Fibroblast of skin of right biceps (primary cell): ENCODE measurements around the gene NHS.
"Not testable (repeated sequence)": the region's sequence is repeated elsewhere in the genome, so short reads cannot be mapped to it uniquely, and the experiment has no call there.

Source experiments
- DNase-seq: peaks from one replicate; pipeline ENCODE4 v3.0.0-alpha.2; 2013

NHS gene

DNA sequence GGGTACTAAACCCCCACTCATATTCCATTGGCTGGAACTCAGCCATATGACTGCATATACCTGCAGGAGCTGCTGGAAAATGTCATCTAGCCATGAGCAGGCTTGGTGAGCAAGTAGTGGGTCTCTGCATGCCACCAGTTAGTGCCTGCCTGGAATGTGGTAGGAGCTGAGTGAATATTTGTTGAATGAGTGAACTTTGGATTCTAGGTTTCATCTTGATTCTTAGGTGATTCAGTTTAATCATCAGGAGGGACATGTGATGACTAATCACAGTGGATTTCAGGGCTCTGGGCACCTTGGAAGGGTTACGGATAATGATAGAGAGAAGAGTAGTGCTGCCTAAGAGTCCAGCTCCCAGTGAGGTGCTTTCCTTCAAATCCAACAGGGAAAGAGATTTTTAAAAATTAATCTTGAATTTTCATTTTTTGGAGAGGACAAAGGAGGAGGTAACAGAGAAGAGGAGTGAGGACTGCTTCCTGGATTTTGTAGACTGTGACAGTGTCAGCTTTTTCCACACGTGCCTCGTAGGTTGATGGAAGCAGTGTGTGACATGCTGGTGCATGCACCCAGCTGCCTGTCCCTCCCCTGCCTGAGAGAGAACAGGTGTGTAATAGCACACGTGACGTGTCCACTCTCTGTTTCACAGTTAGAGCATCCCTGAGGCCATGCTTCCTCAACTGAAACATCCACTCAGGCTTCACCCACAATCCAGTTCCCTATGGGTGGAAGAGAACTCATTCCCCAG lies 30.4 kb downstream of the NHS start:
- peak; percentile 78 for DNase-seq

DNA sequence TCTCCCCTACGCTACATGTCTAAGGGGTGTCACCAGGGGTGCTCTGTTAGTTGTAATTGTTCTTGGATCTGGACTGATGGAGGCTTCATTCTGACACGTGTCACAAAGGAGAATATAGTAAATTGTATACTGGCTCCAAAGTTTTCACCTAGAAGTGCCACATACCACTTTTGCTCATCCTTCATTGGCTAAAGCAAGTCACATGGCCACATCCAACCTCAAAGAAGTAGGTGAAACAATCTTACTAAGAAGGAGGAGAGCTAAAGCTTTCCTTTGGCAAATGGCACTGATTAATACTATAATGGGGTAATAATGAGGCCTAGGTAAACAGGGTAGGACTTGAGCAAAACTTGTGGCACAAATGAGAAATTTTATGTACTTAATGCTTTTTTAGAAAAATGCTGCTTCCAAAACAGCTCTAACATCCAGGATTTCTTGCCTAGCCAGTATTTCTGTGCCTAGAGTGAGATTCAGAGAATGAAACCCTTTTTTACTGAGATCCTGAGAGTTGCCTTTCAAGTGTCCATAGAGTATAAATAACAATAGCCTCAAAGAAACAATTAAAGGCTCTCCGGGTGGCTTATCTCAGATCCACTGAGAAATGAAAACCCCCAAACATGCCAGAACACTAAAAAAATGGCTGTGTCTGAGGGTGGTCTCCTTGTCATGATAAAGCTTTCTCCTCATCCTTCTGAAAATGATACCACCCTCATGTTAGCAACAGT lies 34.7 kb downstream of the NHS start:
- DNase-seq = no peak

DNA sequence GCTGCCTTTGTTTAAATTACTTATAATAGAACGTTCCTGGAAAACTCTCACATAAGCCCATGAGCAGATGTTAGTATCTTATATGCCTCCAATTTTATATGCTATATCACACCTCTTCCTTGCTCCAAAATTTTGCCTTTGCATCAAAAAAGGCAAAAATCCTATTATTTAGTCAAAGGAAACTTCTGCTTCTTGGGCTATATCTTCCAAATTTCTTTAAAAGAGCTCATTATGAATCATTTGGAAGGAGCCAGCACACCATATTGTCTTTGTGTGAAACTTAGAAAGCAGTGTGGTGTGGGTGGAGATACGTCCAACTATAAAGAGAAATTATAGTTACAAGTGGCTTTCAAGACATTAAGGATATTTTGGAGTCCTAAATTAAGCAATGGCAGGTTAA lies 35.7 kb downstream of the NHS start:
- DNase-seq = no peak

DNA sequence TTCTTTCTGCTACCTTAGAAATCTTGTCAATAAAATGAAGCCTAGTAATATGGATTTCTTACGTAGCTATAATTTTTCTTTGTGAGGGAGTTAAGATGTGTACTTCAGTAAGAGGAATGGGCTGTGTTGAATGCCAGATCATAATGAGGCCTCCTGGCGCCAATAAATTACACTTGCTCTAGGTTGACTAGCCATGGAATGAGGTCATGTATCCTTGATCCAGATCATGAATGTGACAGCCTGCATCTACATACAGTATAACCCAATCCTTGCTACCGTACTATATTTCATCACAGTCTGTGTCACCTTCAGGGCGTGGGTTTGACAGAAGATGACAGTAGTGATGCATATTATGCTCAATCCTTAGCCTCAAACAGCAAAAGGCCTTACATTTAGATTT lies 36.2 kb downstream of the NHS start:
- no peak for DNase-seq

DNA sequence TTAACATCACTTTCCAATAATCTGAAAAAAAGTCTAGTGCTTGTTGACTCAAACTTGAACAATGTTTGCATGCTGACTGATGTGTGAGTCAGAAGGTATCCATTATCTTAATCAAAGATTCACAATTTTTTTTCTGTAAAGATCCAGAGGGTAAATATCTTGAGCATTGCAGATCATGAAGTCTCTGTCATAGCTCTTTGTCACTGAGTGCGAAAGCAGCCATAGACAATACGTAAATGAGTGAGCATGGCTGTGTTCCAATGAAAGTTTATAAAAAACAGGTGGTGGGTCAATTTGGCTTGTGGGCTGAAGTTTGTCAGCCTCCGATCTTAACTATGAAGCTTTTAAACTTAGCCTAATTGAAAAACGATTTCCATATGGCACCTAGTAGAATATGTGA lies 37.7 kb downstream of the NHS start:
- peak; percentile 90 for DNase-seq

DNA sequence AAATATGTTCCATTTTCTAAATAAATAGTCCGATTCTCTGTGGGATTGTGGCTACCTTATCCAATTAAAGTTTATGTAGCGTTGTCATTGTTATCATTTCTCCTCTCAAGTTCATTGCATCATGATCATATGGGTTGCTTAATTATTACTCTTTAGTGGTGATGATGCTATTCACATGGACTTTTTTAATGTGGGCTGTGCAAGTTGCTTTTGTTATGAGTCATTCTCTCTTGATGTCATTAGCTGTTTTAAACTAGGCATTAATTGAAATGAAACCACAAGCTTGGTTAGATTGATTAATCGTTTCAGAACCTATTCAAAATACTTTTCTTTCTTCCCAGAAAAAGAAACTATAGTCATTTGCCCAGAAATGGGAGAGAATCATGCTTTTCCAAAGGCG lies 38.2 kb downstream of the NHS start:
- peak; percentile 85 for DNase-seq

DNA sequence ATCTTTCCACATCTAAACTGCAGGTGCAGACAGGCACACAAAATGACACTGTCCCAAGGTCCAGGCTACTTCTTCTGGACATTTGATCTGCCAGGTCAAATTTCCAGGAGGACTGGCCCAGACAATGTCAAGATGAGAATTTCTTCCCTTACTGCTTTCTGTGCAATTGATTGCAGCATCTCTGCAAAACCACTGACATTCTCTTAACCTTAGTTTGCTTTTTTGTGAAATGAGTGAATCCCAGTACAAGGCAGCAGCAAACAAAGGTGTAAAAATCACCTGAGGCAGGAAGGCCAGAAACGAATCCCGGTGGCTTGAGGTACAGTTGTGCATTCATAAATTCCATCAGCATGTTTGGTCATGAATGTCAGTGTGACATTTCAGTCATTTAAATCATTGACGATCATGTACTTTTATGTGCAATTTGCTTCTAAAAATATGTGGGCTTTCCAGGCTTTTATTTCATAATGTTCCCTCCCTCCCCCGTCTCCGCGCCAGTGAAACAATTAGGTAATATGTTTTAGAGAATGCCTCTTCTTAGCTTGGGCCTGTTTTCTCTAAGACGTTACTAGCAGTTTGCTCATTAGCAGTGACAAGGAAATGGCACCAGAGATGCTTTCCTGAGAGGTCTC lies 39.1 kb downstream of the NHS start:
- no peak for DNase-seq

DNA sequence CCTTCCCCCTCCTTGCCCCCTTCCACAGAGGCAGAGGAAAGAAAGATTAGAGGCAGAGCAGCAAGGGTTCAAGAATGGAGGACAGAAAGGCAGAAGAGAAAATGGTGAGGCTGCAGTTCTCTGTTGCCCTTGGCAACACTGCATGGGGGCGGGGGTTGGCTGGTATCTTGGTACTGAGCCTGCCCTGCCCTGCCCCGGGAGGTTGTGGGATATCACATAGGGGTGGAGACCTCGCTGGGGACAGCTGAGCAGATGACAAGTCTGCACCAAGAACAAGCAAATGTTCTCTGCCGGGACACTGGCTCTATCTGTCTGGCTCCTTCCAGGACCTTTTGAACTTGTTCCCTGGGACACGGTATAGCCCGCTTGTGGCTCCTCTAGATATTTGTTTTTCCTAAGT lies 39.8 kb downstream of the NHS start:
- DNase-seq = no peak

DNA sequence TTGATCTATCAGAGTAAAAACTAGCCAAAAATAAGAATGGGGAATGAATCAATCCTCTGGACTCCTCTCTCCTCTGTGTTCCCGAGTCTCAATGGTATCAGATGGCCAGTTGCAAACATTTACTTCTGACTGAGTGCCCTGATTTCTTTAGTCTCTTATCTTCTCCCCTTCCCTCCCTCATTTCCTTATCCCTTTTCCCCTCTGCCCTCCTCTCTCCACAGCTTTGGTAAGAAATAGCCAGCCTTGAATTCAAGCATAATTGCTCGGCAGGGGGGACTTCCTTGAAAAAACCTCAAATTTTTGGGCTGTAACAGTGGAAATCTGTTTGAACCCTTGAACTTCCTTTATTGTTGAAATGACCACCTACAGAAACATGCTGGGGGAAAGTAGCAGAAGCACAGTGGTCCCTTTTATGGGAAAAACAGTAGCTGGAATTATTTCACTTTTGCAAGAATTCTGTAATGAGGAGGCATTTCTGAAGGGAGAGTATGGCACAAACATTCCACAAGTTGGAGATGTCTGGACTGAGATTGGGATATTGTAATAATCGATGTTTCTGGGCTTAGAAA lies 40.3 kb downstream of the NHS start:
- DNase-seq = peak; percentile 61

DNA sequence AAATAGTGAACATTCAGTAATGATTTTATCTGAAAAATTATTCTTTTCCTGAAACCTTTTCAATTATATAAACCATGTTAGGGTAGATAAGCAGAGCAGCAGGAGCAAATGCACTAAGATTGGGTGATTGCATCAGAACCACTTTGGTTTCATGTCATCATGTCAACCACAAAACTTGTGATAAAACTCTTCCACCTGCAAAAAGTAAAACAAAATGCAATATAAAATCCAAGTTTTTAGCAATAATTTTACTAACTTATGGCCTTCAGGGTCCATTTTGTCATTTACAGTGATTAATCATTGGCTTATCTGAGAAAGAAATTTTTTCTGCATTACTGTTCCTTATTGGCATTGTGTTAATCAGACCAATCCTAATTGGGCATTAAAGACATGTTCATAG lies 42.4 kb downstream of the NHS start:
- DNase-seq = peak; percentile 24

DNA sequence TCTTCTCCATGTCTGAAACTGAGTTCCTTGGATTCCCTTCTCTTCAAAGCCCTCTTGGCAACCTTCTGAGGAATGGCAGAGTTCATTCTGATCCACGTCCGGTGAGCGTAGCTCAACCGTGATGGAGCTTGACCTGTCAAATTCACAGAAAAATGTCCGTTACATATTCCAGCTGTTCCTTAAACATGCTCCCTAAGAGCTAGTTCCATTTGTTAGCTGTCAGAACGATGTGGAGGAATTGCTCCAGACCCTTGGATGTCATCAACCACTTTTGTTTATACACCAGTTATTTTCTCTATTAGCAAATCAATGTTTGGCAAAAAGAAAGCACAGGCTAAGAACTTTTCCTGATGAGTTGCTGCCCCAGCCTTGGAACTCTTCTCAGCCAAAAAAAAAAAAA lies 50.1 kb downstream of the NHS start:
- DNase-seq = no peak

DNA sequence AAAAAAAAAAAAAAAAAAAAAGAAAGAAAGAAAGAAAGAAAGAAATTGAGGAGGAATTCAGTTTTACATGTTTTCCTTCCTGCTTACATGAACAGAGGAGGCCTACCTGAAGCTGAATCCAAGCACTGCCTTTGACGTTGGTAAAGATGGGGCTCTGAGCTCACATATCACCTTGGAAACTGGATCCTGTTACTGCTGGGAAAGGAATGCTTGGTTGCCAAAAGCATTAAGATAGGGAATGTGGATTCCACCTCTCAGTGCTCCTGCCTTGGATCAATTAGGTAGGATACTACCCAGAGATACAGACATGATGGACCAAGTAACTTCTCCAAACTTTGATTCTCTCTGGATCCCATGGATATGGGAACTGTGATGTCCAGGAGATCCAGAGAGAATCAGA lies 50.6 kb downstream of the NHS start:
- DNase-seq = no peak

DNA sequence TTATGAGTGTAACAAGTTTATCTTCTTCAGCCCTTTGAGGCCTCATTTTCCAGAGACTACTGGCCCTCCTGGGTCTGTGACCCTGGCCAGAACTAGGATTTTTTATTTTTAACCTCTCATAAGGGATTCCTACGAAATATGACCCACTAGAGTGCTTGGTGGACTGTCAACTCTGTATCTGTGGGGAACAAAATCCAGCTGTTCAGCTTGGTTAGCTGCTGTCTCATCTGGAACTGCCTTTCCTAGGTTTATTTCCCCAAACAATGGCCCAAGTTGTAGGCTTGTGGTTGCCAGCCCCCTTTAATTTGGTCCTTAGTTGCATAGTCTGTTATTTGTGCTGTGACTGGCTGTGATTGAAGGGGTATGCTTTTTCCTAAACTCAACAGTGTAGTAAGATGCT lies 56.2 kb downstream of the NHS start:
- no peak for DNase-seq

DNA sequence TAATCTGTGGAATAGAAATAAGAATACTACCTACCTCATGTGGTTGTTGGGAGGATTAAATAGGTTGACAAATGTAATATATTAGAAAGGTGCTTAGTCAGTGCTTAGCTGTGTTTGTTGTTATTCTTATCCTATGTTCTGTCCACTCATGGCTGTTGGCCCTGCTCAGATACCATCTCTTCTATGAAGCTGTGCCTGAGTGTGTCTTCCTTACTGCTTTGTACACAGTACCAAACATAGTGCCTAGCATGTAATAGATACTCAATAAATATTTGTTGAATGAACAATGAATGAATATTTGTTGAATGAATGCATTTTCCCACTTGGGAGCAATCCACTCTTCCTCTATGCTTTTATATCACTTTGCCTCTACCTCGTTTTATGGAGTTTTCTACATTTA lies 57.2 kb downstream of the NHS start:
- DNase-seq = no peak

DNA sequence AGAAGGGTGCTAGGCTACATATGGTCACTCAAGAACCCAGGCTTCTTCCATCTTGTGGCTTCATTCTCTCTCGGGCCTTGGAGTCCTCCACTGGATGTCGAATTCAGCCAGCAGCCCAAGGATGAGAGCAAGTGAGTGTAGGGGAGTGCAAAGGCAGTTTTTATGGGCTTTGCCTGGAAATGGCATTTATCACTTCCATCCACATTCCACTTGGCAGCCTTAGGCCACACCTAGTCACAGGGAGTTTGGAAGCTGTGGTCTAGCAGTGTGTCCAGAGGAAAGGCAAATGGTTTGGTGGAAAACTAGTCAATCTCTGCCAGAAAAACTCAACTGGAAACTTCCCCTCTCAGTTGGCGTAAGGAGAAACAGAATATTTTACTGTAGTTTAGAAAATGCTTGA lies 59.0 kb downstream of the NHS start:
- no peak for DNase-seq

DNA sequence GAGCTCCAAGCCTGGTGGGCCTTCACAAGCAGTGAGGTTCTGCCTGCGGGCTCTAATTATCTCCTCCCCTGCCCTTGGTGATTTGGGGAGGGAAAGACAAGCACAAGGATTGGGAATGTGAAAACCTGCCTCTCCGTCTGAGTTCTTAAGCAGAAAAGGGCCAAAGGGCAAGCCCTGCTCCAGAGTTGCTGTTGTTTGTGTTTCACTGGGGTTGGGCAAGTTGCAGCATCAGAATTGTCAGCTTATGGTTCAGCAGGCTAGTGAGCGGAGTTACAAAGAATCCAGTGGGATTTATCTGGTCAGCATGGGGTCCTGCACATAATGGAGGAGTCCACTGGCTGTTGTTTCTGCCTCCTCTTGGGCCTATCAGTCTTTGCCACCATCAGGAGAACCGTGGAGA lies 60.5 kb downstream of the NHS start:
- DNase-seq = no peak

DNA sequence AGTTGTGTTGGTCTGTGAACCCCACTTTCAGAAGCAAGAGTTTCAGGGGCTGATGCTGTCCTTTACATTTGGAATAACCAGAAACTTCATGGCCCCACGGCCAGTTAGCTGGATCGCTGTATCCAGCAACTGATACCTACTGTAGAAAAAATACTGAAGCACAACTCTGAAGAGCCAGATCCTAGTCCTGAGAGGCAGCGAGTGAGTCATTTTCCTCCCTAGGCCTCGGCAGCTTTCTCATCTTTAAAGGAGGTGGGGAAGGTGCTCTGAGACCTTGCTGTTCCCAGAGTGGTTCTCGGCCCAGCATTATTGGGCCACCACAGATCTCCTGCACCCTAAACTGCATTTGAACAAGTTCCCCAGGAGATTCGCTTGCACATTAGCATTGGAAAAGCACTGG lies 63.2 kb downstream of the NHS start:
- no peak for DNase-seq

DNA sequence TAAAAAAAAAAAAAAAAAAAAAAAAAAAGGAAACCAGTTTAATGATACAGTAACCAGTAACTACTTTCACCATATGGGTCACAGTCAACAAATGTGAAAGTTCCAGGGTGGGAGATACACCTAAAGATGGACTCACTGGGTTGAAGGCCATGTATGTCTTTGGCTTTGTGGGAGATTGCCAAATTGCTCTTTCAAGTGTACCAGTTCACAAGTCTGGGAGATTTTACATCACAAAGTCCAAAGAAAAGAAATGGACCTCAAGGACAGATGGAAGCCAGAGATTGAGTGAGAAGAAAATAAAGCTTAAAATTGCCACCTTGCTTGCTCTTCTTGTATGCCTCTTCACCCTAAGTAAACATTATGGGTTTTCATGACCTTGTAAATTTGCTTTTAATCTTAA lies 65.3 kb downstream of the NHS start:
- DNase-seq = no peak

DNA sequence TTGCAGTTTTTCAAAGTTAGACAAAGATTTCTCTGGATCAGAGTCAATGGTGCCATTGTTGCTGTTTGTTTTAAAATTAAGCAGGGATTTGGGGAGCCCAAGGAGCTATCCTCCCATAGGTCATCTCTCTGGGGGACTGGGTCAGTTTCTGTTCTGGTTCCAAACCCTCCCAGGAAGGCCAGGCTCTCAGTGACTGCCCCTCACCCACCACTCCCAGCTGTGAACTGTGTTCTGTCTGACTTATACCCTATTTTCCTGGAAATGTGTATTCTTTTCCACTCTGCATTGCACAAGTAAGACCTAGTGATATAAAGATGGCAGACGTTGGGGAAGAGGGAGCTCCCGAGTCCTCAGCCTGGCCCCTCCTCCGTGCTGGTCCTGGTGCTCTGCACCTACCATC lies 65.8 kb downstream of the NHS start:
- DNase-seq = no peak

DNA sequence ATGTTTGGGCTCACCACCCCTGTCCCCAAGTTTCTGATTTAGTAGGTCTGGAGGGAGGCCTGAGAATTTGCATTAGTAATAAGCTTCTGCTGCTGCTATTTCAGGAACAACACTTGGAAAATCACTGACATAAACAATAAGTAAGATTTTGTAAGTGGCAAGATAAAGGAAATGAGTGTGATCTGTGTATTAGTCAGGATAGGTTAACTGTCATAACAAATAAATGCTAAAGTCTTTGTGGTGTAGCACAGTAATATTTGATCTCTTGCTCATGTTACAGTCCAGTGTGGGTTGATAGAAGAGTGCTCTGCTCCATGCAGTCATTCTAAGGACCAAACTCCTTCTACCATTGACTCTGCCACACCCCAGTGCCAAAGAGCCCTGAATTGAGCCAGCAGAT lies 67.0 kb downstream of the NHS start:
- peak; percentile 63 for DNase-seq

DNA sequence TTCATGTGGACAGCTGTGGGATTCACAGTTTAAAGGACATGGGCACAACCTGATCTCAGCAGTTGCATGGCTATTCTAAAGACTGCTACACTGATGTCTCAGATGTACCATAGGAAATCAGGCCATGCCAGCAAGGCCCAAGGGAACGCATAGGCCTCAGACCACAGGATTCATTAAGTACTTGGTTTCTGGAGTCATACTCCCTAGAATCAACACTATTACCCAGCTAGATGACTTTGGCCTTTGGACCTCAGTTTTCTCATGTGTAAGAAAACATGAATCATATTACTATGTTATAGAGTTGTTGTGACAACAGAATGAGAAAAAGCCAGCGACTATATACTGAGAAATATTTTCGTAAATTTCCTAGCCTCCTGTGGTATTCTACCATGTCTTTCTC lies 67.9 kb downstream of the NHS start:
- DNase-seq = peak; percentile 57

DNA sequence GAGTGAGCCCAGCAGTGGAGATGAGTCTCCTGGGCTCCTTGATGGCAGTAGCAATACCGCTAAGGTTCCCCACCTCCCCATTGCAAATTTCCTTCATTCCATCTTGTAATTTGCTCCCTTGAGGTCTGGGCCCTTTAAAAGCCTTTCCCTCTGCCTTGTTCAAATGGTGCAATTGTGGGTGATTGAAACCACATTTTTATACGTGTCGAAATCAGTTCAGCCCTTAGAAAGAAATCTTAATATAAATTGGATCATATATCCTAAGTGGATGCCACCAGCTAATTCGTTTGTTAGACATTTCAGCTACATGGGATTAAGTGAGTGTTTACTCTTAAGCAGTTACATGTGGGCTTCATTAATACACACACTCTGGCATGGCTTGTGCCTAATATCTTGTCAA lies 68.6 kb downstream of the NHS start:
- DNase-seq = peak; percentile 53

DNA sequence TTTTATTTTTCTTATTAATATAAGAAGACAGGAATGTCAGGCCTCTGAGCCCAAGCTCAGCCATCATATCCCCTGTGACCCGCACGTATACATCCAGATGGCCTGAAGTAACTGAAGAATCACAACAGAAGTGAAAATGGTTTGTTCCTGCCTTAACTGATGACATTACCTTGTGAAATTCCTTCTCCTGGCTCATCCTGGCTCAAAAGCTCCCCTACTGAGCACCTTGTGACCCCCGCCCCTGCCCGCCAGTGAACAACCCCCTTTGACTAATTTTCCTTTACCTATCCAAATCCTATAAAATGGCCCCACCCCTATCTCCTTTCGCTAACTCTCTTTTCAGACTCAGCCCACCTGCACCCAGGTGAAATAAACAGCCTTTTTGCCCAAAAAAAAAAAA lies 71.3 kb downstream of the NHS start:
- not testable (repeated sequence) for DNase-seq

DNA sequence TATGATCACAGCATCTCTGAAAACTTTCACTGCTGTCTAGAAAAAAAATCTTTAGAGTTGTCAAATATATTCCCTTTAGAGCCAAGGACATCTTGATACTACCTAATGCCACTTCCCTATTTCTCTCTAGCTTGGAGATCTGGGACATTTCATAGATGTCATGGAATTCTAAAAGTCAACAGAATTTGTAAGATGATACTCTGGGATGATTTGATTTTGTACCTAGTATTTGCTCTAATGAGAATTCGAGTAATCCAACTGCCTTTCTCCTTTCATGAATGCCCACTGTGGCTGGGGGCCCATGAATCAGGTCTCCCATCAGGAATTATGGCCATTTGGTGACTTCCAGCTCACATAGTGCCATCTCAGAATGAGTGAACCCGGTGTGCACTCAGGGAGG lies 73.2 kb downstream of the NHS start:
- no peak for DNase-seq
